Parathyroid adenoma (tissue), 2 donors: ENCODE results near the gene KIRREL3.

Experiments
- H2AFZ ChIP-seq: fragments of 300-600 bp; sonication (generic); one replicate; pipeline ENCODE4 v1.7.0; 2017; ENCODE audit warnings: antibody characterized with exemption, mild to moderate bottlenecking
- H3K27ac ChIP-seq: fragments of 300-600 bp; sonication (generic); one replicate; pipeline ENCODE4 v1.7.0; 2017
- H3K27me3 ChIP-seq: fragments of 300-600 bp; sonication (generic); one replicate; pipeline ENCODE4 v1.7.0; 2017; ENCODE audit warnings: low read length; ENCODE audit not compliant: control insufficient read depth, insufficient read depth
- H3K36me3 ChIP-seq: fragments of 300-600 bp; sonication (generic); one replicate; pipeline ENCODE4 v1.7.0; 2017; ENCODE audit warnings: low read length; ENCODE audit not compliant: control insufficient read depth, insufficient read depth
- H3K4me1 ChIP-seq: fragments of 300-600 bp; sonication (generic); one replicate; pipeline ENCODE4 v1.7.0; 2017; ENCODE audit warnings: control low read depth
- H3K4me2 ChIP-seq: fragments of 300-600 bp; sonication (generic); one replicate; pipeline ENCODE4 v1.7.0; 2017; ENCODE audit warnings: low read length
- H3K4me3 ChIP-seq: fragments of 300-600 bp; sonication (generic); one replicate; pipeline ENCODE4 v1.7.0; 2017; ENCODE audit warnings: low read depth, low read length
- H3K79me2 ChIP-seq: fragments of 300-600 bp; sonication (generic); one replicate; pipeline ENCODE4 v1.7.0; 2017; ENCODE audit warnings: control low read depth
- H3K9ac ChIP-seq: fragments of 300-600 bp; sonication (generic); one replicate; pipeline ENCODE4 v1.7.0; 2017; ENCODE audit warnings: mild to moderate bottlenecking
- H3K9me3 ChIP-seq: fragments of 300-600 bp; sonication (generic); one replicate; pipeline ENCODE4 v1.7.0; 2017; ENCODE audit warnings: low read length; ENCODE audit not compliant: control insufficient read depth
- TF ChIP-seq, protein P1 (sequence below): fragments of 300-600 bp; sonication (generic); IDR thresholded peaks from one replicate; pipeline ENCODE4 v1.7.0; 2017; ENCODE audit warnings: antibody characterized with exemption, mild to moderate bottlenecking
- donor health status: primary hyperparathyroidism.

KIRREL3 gene

DNA sequence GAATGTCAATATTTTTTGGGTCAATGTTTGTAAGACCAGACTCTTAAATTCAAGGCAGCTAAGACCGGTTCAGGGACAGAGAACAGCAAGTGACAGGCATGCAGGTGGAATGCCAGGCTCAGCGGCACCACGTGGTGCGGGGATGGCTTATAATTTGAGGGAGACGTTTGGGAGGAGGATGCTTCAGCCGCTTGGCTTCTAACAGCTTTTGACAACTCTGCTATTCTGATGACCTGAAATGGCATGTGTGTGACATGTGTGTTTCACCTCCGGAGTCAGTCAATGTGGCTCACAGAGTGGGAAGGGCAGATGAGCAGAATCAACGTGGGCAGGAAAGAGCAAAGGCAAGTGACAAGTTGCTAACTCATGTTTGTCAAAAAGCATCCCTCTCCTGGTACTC, 228.3 kb downstream of the KIRREL3 start:
- H3K9ac ChIP-seq, result no peak overlapping the region
- H3K4me2 ChIP-seq, result no peak overlapping the region
- no peak overlapping the region for H3K27ac ChIP-seq
- H3K4me1 ChIP-seq, result no peaks in the 10 kb centered on the region
- no peaks in the 10 kb centered on the region for H3K79me2 ChIP-seq
- TF ChIP-seq, protein P1, sequence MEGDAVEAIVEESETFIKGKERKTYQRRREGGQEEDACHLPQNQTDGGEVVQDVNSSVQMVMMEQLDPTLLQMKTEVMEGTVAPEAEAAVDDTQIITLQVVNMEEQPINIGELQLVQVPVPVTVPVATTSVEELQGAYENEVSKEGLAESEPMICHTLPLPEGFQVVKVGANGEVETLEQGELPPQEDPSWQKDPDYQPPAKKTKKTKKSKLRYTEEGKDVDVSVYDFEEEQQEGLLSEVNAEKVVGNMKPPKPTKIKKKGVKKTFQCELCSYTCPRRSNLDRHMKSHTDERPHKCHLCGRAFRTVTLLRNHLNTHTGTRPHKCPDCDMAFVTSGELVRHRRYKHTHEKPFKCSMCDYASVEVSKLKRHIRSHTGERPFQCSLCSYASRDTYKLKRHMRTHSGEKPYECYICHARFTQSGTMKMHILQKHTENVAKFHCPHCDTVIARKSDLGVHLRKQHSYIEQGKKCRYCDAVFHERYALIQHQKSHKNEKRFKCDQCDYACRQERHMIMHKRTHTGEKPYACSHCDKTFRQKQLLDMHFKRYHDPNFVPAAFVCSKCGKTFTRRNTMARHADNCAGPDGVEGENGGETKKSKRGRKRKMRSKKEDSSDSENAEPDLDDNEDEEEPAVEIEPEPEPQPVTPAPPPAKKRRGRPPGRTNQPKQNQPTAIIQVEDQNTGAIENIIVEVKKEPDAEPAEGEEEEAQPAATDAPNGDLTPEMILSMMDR, result no peak
- H3K4me3 ChIP-seq, result no peak overlapping the region
- no peaks in the 10 kb centered on the region for H3K27me3 ChIP-seq
- no peaks in the 10 kb centered on the region for H3K9me3 ChIP-seq
- H3K36me3 ChIP-seq, result no peaks in the 10 kb centered on the region
- H2AFZ ChIP-seq, result no peak overlapping the region

DNA sequence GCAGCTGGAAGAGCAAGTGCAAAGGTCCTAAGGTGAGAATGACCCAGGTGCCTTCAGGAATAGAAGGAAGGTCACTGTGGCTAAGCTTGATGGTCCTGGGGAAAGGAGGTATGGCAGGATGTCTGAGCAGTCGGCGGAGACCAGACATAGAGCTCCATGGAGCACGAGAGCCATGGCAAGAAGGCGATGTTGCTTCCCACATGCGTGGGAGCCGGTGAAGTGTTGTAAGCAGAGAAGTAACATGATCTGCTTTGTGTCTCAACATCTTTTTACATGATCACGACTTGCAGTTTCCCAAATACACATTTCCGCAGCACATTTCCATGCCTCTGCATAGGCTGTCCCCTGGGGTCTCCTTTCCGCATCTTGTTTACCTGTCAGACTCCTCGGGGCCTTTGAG, 231.9 kb downstream of the KIRREL3 start:
- no peak overlapping the region for H3K4me2 ChIP-seq
- no peak overlapping the region for H3K9ac ChIP-seq
- no peaks in the 10 kb centered on the region for H3K79me2 ChIP-seq
- H2AFZ ChIP-seq, result no peak overlapping the region
- H3K27me3 ChIP-seq, result no peaks in the 10 kb centered on the region
- TF ChIP-seq, protein P1, result no peak
- H3K27ac ChIP-seq, result no peak overlapping the region
- H3K4me3 ChIP-seq, result no peak overlapping the region
- no peaks in the 10 kb centered on the region for H3K9me3 ChIP-seq
- H3K36me3 ChIP-seq, result no peaks in the 10 kb centered on the region
- H3K4me1 ChIP-seq, result no peaks in the 10 kb centered on the region

DNA sequence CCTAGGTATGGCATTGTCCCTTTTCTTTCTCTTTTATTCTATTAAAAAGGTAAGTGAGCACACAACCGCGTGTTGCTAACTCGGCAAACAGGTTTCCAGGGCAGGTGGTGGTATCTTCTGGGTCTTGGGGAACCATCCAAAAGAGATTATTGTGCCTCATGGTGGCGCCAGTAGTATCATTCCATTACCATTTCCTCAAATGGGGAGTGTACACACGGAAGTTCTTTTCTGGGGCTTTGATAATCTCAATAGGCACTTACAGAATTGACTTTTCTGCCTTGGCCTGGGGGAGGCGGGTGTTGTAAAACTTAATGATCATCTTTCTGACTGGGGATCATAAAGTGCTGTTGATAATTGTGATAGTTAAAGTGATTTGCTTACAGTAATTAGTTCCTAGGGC, 234.1 kb downstream of the KIRREL3 start:
- Histone ChIP-seq H3K4me1 (no peaks in the 10 kb centered on the region), H3K9ac (no peak overlapping the region), H3K4me2 (no peak overlapping the region), H3K27ac (no peak overlapping the region), H3K9me3 (no peaks in the 10 kb centered on the region), H2AFZ (no peak overlapping the region), H3K4me3 (no peak overlapping the region), H3K79me2 (no peaks in the 10 kb centered on the region), H3K36me3 (no peaks in the 10 kb centered on the region), H3K27me3 (no peaks in the 10 kb centered on the region)
- TF ChIP-seq, protein P1, result no peak

DNA sequence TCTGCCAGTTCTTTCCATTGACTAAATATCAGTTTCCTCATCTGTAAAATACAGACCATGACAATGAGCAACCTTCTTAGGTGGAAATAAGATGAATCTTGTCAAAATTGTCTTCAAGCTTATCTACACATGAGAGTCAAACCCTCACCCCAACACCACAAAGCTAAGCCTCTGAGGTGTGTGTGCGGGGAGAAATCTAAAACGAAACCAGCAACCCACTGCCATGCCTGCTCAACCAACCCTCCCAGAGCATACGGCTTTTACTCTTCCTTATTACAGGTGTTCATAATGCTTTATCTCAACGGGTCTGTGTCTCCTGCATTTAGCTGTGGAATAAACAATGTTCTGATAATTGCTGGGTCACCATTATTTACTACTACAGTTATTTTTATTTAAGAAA, 235.4 kb downstream of the KIRREL3 start:
- Histone ChIP-seq H3K36me3 (no peaks in the 10 kb centered on the region), H3K4me1 (no peaks in the 10 kb centered on the region), H3K9ac (no peak overlapping the region), H2AFZ (no peak overlapping the region), H3K4me3 (no peak overlapping the region), H3K27me3 (no peaks in the 10 kb centered on the region), H3K27ac (no peak overlapping the region), H3K79me2 (no peaks in the 10 kb centered on the region), H3K4me2 (no peak overlapping the region), H3K9me3 (no peaks in the 10 kb centered on the region)
- TF ChIP-seq, protein P1, result no peak

DNA sequence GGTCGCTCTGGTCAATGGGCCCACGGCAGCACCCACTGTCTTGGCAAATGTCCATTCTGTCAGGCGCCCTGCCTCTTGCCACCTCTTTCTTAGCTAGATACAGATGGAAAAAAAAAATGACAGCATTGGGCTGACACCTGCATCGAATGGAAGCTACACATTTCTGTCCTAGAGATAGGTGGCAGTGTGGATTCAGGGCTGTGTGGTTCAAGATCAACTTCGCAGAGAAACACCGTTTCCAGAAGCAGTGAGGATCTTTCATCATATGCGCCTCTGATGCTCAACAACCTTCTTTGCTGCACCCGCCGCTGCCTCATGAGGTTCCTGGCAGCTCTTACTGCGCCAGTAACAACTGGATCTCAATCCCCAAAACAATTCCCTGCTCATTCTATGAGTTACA, 236.3 kb downstream of the KIRREL3 start:
- Histone ChIP-seq H3K36me3 (no peaks in the 10 kb centered on the region), H3K79me2 (no peaks in the 10 kb centered on the region), H3K4me3 (no peak overlapping the region), H3K27me3 (no peaks in the 10 kb centered on the region), H3K9me3 (no peaks in the 10 kb centered on the region), H3K27ac (no peak overlapping the region), H3K4me1 (no peaks in the 10 kb centered on the region), H2AFZ (no peak overlapping the region), H3K9ac (no peak overlapping the region), H3K4me2 (no peak overlapping the region)
- TF ChIP-seq, protein P1, result no peak
